Measurements from ENCODE around the gene SLC38A3. TPM values are rescaled to one million over a fixed set of nuclear protein-coding genes. Genes with fewer than 3 reads are reported as not detected.
A peak's percentile ranks its signal among the peaks of the same experiment; 100 is the strongest.

The SLC38A3 gene
- total and polyA plus RNA-seq, 2 of the 8 experiments (the other 6 are each of a cell fraction or from before 2014, with no cell fraction given) = 1.2 to 3.7 TPM

DNA sequence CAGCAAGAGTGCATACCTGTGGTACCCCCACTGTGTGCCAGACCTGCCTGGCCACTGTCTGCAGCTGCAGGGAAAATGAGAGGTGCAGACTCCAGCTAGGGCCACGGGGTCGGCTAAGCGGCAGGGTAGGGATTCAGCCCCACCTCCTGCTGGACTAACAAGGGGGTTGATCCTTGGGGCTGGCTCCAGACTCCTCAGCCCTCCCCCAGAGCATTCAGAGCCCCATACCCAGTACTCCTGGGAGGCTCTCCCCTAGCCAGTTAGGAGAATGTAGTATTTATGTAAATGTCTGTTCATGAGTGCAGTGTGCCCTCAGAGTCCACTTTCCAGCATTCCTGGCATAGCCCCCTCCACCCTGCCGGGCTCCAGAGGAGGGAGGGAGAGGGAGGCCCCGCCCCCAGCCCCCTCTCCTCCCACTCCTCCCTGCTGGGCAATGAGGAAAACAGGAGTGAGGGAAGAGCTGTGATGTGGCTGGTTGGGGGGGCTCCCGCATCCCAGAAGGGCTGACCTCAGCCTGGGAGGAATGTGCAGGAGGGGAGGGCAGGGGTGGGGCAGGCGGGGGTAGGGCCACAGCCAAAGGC lies 59.4 kb downstream of the SLC38A3 start (continued):
- TF ChIP-seq TEAD4 (IDR thresholded peaks at IDR 0.05; ENCODE audit: low read depth, low read length) = peak; percentile 91
- no peak for TF ChIP-seq CHD2 (IDR thresholded peaks at IDR 0.05; ENCODE audit: low read length)
- TF ChIP-seq CREB1 (IDR thresholded peaks at IDR 0.05) = peak; percentile 80
- TF ChIP-seq PHF8 (conservative IDR thresholded peaks at IDR 0.05; ENCODE audit: low read depth, low read length) = no peak
- 0 out of 2 replicates have a peak, but pooled peaks have one; percentile 34 for TF ChIP-seq SP4 (IDR thresholded peaks at IDR 0.05; ENCODE audit: low read length)
- TF ChIP-seq, protein P1, sequence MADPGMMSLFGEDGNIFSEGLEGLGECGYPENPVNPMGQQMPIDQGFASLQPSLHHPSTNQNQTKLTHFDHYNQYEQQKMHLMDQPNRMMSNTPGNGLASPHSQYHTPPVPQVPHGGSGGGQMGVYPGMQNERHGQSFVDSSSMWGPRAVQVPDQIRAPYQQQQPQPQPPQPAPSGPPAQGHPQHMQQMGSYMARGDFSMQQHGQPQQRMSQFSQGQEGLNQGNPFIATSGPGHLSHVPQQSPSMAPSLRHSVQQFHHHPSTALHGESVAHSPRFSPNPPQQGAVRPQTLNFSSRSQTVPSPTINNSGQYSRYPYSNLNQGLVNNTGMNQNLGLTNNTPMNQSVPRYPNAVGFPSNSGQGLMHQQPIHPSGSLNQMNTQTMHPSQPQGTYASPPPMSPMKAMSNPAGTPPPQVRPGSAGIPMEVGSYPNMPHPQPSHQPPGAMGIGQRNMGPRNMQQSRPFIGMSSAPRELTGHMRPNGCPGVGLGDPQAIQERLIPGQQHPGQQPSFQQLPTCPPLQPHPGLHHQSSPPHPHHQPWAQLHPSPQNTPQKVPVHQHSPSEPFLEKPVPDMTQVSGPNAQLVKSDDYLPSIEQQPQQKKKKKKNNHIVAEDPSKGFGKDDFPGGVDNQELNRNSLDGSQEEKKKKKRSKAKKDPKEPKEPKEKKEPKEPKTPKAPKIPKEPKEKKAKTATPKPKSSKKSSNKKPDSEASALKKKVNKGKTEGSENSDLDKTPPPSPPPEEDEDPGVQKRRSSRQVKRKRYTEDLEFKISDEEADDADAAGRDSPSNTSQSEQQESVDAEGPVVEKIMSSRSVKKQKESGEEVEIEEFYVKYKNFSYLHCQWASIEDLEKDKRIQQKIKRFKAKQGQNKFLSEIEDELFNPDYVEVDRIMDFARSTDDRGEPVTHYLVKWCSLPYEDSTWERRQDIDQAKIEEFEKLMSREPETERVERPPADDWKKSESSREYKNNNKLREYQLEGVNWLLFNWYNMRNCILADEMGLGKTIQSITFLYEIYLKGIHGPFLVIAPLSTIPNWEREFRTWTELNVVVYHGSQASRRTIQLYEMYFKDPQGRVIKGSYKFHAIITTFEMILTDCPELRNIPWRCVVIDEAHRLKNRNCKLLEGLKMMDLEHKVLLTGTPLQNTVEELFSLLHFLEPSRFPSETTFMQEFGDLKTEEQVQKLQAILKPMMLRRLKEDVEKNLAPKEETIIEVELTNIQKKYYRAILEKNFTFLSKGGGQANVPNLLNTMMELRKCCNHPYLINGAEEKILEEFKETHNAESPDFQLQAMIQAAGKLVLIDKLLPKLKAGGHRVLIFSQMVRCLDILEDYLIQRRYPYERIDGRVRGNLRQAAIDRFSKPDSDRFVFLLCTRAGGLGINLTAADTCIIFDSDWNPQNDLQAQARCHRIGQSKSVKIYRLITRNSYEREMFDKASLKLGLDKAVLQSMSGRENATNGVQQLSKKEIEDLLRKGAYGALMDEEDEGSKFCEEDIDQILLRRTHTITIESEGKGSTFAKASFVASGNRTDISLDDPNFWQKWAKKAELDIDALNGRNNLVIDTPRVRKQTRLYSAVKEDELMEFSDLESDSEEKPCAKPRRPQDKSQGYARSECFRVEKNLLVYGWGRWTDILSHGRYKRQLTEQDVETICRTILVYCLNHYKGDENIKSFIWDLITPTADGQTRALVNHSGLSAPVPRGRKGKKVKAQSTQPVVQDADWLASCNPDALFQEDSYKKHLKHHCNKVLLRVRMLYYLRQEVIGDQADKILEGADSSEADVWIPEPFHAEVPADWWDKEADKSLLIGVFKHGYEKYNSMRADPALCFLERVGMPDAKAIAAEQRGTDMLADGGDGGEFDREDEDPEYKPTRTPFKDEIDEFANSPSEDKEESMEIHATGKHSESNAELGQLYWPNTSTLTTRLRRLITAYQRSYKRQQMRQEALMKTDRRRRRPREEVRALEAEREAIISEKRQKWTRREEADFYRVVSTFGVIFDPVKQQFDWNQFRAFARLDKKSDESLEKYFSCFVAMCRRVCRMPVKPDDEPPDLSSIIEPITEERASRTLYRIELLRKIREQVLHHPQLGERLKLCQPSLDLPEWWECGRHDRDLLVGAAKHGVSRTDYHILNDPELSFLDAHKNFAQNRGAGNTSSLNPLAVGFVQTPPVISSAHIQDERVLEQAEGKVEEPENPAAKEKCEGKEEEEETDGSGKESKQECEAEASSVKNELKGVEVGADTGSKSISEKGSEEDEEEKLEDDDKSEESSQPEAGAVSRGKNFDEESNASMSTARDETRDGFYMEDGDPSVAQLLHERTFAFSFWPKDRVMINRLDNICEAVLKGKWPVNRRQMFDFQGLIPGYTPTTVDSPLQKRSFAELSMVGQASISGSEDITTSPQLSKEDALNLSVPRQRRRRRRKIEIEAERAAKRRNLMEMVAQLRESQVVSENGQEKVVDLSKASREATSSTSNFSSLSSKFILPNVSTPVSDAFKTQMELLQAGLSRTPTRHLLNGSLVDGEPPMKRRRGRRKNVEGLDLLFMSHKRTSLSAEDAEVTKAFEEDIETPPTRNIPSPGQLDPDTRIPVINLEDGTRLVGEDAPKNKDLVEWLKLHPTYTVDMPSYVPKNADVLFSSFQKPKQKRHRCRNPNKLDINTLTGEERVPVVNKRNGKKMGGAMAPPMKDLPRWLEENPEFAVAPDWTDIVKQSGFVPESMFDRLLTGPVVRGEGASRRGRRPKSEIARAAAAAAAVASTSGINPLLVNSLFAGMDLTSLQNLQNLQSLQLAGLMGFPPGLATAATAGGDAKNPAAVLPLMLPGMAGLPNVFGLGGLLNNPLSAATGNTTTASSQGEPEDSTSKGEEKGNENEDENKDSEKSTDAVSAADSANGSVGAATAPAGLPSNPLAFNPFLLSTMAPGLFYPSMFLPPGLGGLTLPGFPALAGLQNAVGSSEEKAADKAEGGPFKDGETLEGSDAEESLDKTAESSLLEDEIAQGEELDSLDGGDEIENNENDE (IDR thresholded peaks at IDR 0.05; ENCODE audit: insufficient replicate concordance, low read length) = no peak
- peak; percentile 76 for TF ChIP-seq JUND (IDR thresholded peaks at IDR 0.05; ENCODE audit: low read length)
- peak; percentile 98 for TF ChIP-seq JUN (IDR thresholded peaks at IDR 0.05; ENCODE audit: low read depth, low read length)
- no peak for TF ChIP-seq CBX8 (IDR thresholded peaks at IDR 0.05; ENCODE audit: borderline replicate concordance, low read depth, low read length)
- no peak for TF ChIP-seq NRF1 (IDR thresholded peaks at IDR 0.05; ENCODE audit: low read depth, low read length)
- no peak for TF ChIP-seq KDM1A (IDR thresholded peaks at IDR 0.05; ENCODE audit: borderline replicate concordance, low read length)
- TF ChIP-seq TCF12 (IDR thresholded peaks at IDR 0.05; ENCODE audit: low read depth, low read length) = no peak
- no peak for TF ChIP-seq POU5F1 (IDR thresholded peaks at IDR 0.05; ENCODE audit: low read depth, low read length)

Measured in H1 (cell line).